K562 (cell line): ENCODE results near the gene CELSR1. TPM values are rescaled to one million over a fixed set of nuclear protein-coding genes. Genes with fewer than 3 reads are reported as not detected.

Source experiments
- ATAC-seq: fragments of 200-7000 bp; cut with Tn5 transposase; 3 replicates; pipeline ENCODE4 v1.9.1; 2020; ENCODE audit warnings: moderate library complexity
- BruUV-seq: library from RNA; stranded (reverse); fragments of 400-500 nt; replicated peaks from 2 replicates; lab custom pipeline; 2021; lab: Mats Ljungman, UMichigan
- CTCF ChIA-PET: fragments of 300-600 bp; formaldehyde crosslinking; extraction: SDS; loops from one replicate; lab custom pipeline; 2021; ENCODE audit warnings: low intra/inter-chr PET ratio; lab: Yijun Ruan, JAX
- POLR2A ChIA-PET: fragments of 300-600, 350-650 bp; sonication (Branson Sonifier 250); formaldehyde crosslinking; extraction: SDS; loops from one replicate; lab custom pipeline; 2021; ENCODE audit warnings: antibody characterized with exemption, inconsistent platforms; lab: Yijun Ruan, JAX
- DNase-seq, 4 experiments: peaks; one replicate each; pipeline versions ENCODE4 v3.0.0 to v3.0.0-alpha.2; 2011 to 2018; ENCODE audit warnings: low spot score in 3 of 4, mixed read lengths in 3 of 4; ENCODE audit errors: extremely low read depth in 1 of 4
- FAIRE-seq: peaks from 2 replicates; lab custom pipeline; 2011; peaks lifted over from hg19 to GRCh38; lab: Jason Lieb, UNC
- H2AFZ ChIP-seq: 2 replicates; pipeline ENCODE4 v1.6.0; 2011; ENCODE audit warnings: low read depth, low read length, control low read depth, inconsistent platforms
- H3K27ac ChIP-seq: fragments of 200-600 bp; 3 replicates; pipeline ENCODE4 v1.8.0; 2011; ENCODE audit warnings: low read depth, mild to moderate bottlenecking, control low read depth, inconsistent platforms, low read length, moderate library complexity, mixed read lengths; ENCODE audit errors: extremely low read depth
- H3K27me3 ChIP-seq, 2 experiments: fragments of 300-600 bp in 1 of 2; 2 replicates in 1 of 2; 3 replicates in 1 of 2; pipeline versions ENCODE4 v1.6.0 to v1.8.0; 2011; ENCODE audit warnings: inconsistent platforms in 2 of 2, low read length in 2 of 2, mild to moderate bottlenecking in 1 of 2, mixed read lengths in 1 of 2, moderate library complexity in 1 of 2; ENCODE audit not compliant: control insufficient read depth in 2 of 2, insufficient read depth in 2 of 2
- H3K36me3 ChIP-seq: fragments of 300-600 bp; 3 replicates; pipeline ENCODE4 v1.8.0; 2011; ENCODE audit warnings: mild to moderate bottlenecking, low read length, inconsistent platforms; ENCODE audit not compliant: control insufficient read depth, insufficient read depth
- H3K4me1 ChIP-seq, 2 experiments: fragments of 200-600 bp in 1 of 2; replicated peaks in 1 of 2; 2 replicates in 1 of 2; 3 replicates in 1 of 2; pipeline versions ENCODE4 v1.5.1 to v1.8.0; 2011; ENCODE audit warnings: inconsistent platforms in 2 of 2, low read length in 2 of 2, mild to moderate bottlenecking in 1 of 2, mixed read lengths in 1 of 2, moderate library complexity in 1 of 2; ENCODE audit not compliant: control insufficient read depth in 2 of 2, insufficient read depth in 2 of 2
- H3K4me2 ChIP-seq: 2 replicates; pipeline ENCODE4 v1.6.1; 2011; ENCODE audit warnings: low read length, control low read depth, inconsistent platforms, mixed read lengths; ENCODE audit not compliant: insufficient read depth
- H3K4me3 ChIP-seq: fragments of 200-600 bp; sonication (generic), shearing (Covaris generic); 2 replicates; pipeline ENCODE4 v1.5.1; 2016; ENCODE audit warnings: control low read depth, inconsistent platforms
- H3K79me2 ChIP-seq: fragments of 200-600 bp; 3 replicates; pipeline ENCODE4 v1.8.0; 2011; ENCODE audit warnings: low read length, inconsistent platforms; ENCODE audit not compliant: control insufficient read depth, insufficient read depth
- H3K9ac ChIP-seq, 2 experiments: 2 replicates each; pipeline versions ENCODE4 v1.6.0 to v1.6.1; 2011; ENCODE audit warnings: low read depth in 2 of 2, low read length in 2 of 2, control low read depth in 1 of 2, inconsistent platforms in 1 of 2, mild to moderate bottlenecking in 1 of 2, mixed read lengths in 1 of 2; ENCODE audit not compliant: insufficient read depth in 1 of 2
- H3K9me1 ChIP-seq: one replicate; pipeline ENCODE4 v1.6.0; 2011; ENCODE audit warnings: inconsistent platforms, mild to moderate bottlenecking, low read length, moderate library complexity; ENCODE audit not compliant: control insufficient read depth, insufficient read depth
- H3K9me3 ChIP-seq: replicated peaks from 2 replicates; pipeline ENCODE4 v1.5.1; 2011; ENCODE audit warnings: low read depth, low read length, inconsistent platforms; ENCODE audit not compliant: control insufficient read depth, insufficient read depth
- H4K20me1 ChIP-seq: replicated peaks from 2 replicates; pipeline ENCODE4 v1.6.1; 2011; ENCODE audit warnings: low read length, inconsistent platforms, mixed read lengths; ENCODE audit not compliant: control insufficient read depth, insufficient read depth
- CEBPB ChIP-seq: fragments of 450-650 bp; IDR thresholded peaks from 2 replicates; pipeline ENCODE4 v1.6.1; 2016; ENCODE audit warnings: missing genetic modification characterization, missing compliant biosample characterization
- CHD4 ChIP-seq: fragments of 200-600 bp; sonication (generic); IDR thresholded peaks from 3 replicates; pipeline ENCODE4 v1.6.1; 2012; ENCODE audit warnings: low read depth, mild to moderate bottlenecking, mixed read lengths, low read length, inconsistent platforms; ENCODE audit not compliant: insufficient read depth, insufficient replicate concordance, poor library complexity, severe bottlenecking
- CXXC5 ChIP-seq: fragments of 250-450 bp; sonication (Bioruptor Pico); IDR thresholded peaks from 2 replicates; pipeline ENCODE4 v1.8.0; 2022; ENCODE audit warnings: inconsistent platforms, mild to moderate bottlenecking, moderate library complexity
- DDX20 ChIP-seq: fragments of 450-650 bp; IDR thresholded peaks from 2 replicates; pipeline ENCODE4 v1.6.1; 2016; ENCODE audit warnings: missing genetic modification characterization, low read depth, mild to moderate bottlenecking, missing compliant biosample characterization, moderate library complexity
- GATAD2B ChIP-seq: fragments of 450-650 bp; IDR thresholded peaks from 2 replicates; pipeline ENCODE4 v1.6.1; 2017; ENCODE audit warnings: mild to moderate bottlenecking, borderline replicate concordance
- HDAC3 ChIP-seq: fragments of 450-650 bp; IDR thresholded peaks from 2 replicates; pipeline ENCODE4 v1.6.1; 2018; ENCODE audit warnings: borderline replicate concordance, mild to moderate bottlenecking, moderate library complexity; ENCODE audit not compliant: partially characterized antibody
- MEF2D ChIP-seq: conservative IDR thresholded peaks from 2 replicates; pipeline ENCODE4 v1.6.1; 2016; ENCODE audit warnings: low read depth, missing genetic modification characterization, missing compliant biosample characterization
- NELFE ChIP-seq: IDR thresholded peaks from 2 replicates; pipeline ENCODE4 v1.6.1; 2011; ENCODE audit warnings: mild to moderate bottlenecking; ENCODE audit not compliant: insufficient read depth, insufficient read length
- NFE2 ChIP-seq: IDR thresholded peaks from 2 replicates; pipeline ENCODE4 v1.6.1; 2014; ENCODE audit warnings: antibody characterized with exemption, low read depth
- NR4A1 ChIP-seq, 2 experiments: fragments of 250-450 bp in 1 of 2; fragments of 450-650 bp in 1 of 2; sonication (Bioruptor Pico) in 1 of 2; IDR thresholded peaks; 2 replicates each; pipeline versions ENCODE4 v1.4.0 to v1.6.1; 2016 to 2020; ENCODE audit warnings: mild to moderate bottlenecking in 2 of 2, missing compliant biosample characterization in 1 of 2, missing genetic modification characterization in 1 of 2, moderate library complexity in 1 of 2
- PHB ChIP-seq: fragments of 250-450 bp; sonication (Bioruptor Pico); IDR thresholded peaks from 2 replicates; pipeline ENCODE4 v1.5.0; 2021
- POLR2AphosphoS2 ChIP-seq: IDR thresholded peaks from 2 replicates; pipeline ENCODE4 v1.6.1; 2012; ENCODE audit warnings: low read length, improper control_type of control experiment
- PTRF ChIP-seq: fragments of 450-650 bp; IDR thresholded peaks from 2 replicates; pipeline ENCODE4 v1.6.1; 2016; ENCODE audit warnings: mild to moderate bottlenecking, missing genetic modification characterization, missing compliant biosample characterization
- SMAD1 ChIP-seq: fragments of 150-350 bp; IDR thresholded peaks from 2 replicates; pipeline ENCODE4 v1.6.1; 2014; ENCODE audit warnings: low read length, low read depth; ENCODE audit not compliant: partially characterized antibody
- TCF7L2 ChIP-seq: fragments of 150-350 bp; IDR thresholded peaks from 2 replicates; pipeline ENCODE4 v1.6.1; 2016; ENCODE audit warnings: low read depth, mild to moderate bottlenecking, low read length, moderate library complexity
- TCFL5 ChIP-seq: fragments of 250-450 bp; sonication (Bioruptor Pico); conservative IDR thresholded peaks from 2 replicates; pipeline ENCODE4 v1.6.1; 2021; ENCODE audit warnings: mild to moderate bottlenecking, moderate library complexity, matching md5 sums
- ZNF699 ChIP-seq: fragments of 250-450 bp; sonication (Bioruptor Pico); IDR thresholded peaks from 2 replicates; pipeline ENCODE4 v1.8.0; 2021; ENCODE audit warnings: mild to moderate bottlenecking, moderate library complexity; ENCODE audit not compliant: insufficient replicate concordance
- ZNF77 ChIP-seq: fragments of 250-450 bp; sonication (Bioruptor Pico); IDR thresholded peaks from 2 replicates; pipeline ENCODE4 v1.5.0; 2020
- WGBS: fragments of 100-300 bp; shearing (Covaris generic); methylation state at CpG from one replicate; pipeline ENCODE4 v1.1.6; 2016; ENCODE audit warnings: low coverage, mixed read lengths; ENCODE audit not compliant: insufficient coverage; ENCODE audit errors: missing lambda C conversion rate; 5-methylcytosine and 5-hydroxymethylcytosine counted together
- in situ Hi-C: fragments of 300-500 bp; cut with MboI; formaldehyde crosslinking; loops from 4 replicates; pipeline ENCODE4 v1.15.0; 2018; ENCODE audit warnings: inconsistent platforms, mixed read lengths
- intact Hi-C: fragments of 100-400 bp; cut with micrococcal nuclease; formaldehyde crosslinking; loops from 2 replicates; pipeline ENCODE4 v1.14.2; 2022
- polyA plus RNA-seq, 8 experiments: library from polyadenylated mRNA; depleted of rRNA in 4 of 8; stranded (reverse) in 5 of 8; unstranded in 3 of 8; fragments of >200 nt; fragmentation: Nextera tagmentation in 2 of 8; fragmentation: Illumina TruSeq in 1 of 8; extraction: Ambion mirVana in 2 of 8; extraction: Trizol in 1 of 8; gene quantifications; 2 replicates each; pipeline versions ENCODE4 v1.2.1 to v1.2.3, GENCODE V29; 2011 to 2014; ENCODE audit warnings: inconsistent platforms in 1 of 8, missing spikeins in 1 of 8
- total RNA-seq, 7 experiments: library from RNA; depleted of rRNA in 6 of 7; stranded (reverse); fragments of >200 nt in 6 of 7; fragmentation: Illumina TruSeq in 2 of 7; extraction: Trizol in 2 of 7; gene quantifications; 2 replicates each; pipeline versions ENCODE4 v1.2.1 to v1.2.3, GENCODE V29; 2011 to 2021; ENCODE audit warnings: low replicate concordance in 1 of 7
- TF ChIP-seq, protein P1 (sequence below): fragments of 250-450 bp; sonication (Bioruptor Pico); IDR thresholded peaks from 2 replicates; pipeline ENCODE4 v1.8.0; 2021; ENCODE audit warnings: moderate library complexity, mild to moderate bottlenecking, inconsistent platforms
- TF ChIP-seq, protein P2 (sequence below), 2 experiments: fragments of 200-800 bp in 1 of 2; sonication (Bioruptor generic) in 1 of 2; sonication (generic) in 1 of 2; formaldehyde crosslinking in 1 of 2; IDR thresholded peaks in 1 of 2; conservative IDR thresholded peaks in 1 of 2; 2 replicates each; pipeline versions ENCODE4 v1.5.0 to v1.6.1; 2016 to 2020; ENCODE audit warnings: missing compliant biosample characterization in 1 of 2, missing genetic modification characterization in 1 of 2, missing genetic modification reagents in 1 of 2

Gene CELSR1
- total and polyA plus RNA-seq, 9 of the 15 experiments (the other 6 are each of a cell fraction or from before 2014, with no cell fraction given), result under 0.01 to 0.09 TPM; not detected in 7

GRCh38 chr22:46460857-46461256 lies 76.6 kb downstream of the CELSR1 start:
- FAIRE-seq (no peak), DNase-seq (no peak), ATAC-seq (no peak)
- ChIA-PET CTCF (no interaction called here), POLR2A (interaction anchor here (0.6 kb wide), 1 partner anchor 26 kb away, joined by 3 read pairs; no protein-coding TSS in a partner anchor)
- TF ChIP-seq, protein P1, sequence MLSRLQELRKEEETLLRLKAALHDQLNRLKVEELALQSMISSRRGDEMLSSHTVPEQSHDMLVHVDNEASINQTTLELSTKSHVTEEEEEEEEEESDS (CRISPR knock-in tag), result no peak
- TF ChIP-seq, protein P2, sequence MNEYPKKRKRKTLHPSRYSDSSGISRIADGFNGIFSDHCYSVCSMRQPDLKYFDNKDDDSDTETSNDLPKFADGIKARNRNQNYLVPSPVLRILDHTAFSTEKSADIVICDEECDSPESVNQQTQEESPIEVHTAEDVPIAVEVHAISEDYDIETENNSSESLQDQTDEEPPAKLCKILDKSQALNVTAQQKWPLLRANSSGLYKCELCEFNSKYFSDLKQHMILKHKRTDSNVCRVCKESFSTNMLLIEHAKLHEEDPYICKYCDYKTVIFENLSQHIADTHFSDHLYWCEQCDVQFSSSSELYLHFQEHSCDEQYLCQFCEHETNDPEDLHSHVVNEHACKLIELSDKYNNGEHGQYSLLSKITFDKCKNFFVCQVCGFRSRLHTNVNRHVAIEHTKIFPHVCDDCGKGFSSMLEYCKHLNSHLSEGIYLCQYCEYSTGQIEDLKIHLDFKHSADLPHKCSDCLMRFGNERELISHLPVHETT (CRISPR knock-in tag; conservative IDR thresholded peaks at IDR 0.05 in 1 of 2, IDR thresholded peaks at IDR 0.05 in 1 of 2), result no peak
- TF ChIP-seq MEF2D (no peak), HDAC3 (no peak), ZNF699 (CRISPR knock-in tag) (no peak), ZNF77 (CRISPR knock-in tag) (no peak), SMAD1 (no peak), NELFE (no peak), NR4A1 (CRISPR knock-in tag; IDR thresholded peaks at IDR 0.05) (no peak), NR4A1 (tag; IDR thresholded peaks at IDR 0.05) (no peak), PHB (no peak), CEBPB (tag) (no peak), CXXC5 (CRISPR knock-in tag) (no peak), CHD4 (no peak), GATAD2B (no peak), TCF7L2 (no peak), DDX20 (tag) (no peak), PTRF (no peak), NFE2 (no peak), TCFL5 (CRISPR knock-in tag) (no peak), POLR2AphosphoS2 (no peak)
- Histone ChIP-seq H3K79me2 (no peaks in the 10 kb centered on the region), H2AFZ (no peak overlapping the region), H3K9me3 (no peaks in the 10 kb centered on the region), H3K4me2 (no peak overlapping the region), H3K9me1 (no peaks in the 10 kb centered on the region), H3K4me3 (no peak overlapping the region), H3K9ac (no peak overlapping the region), H3K27me3 (peaks cover 21 to 61% of the 10 kb centered on the region in 2 experiments; a peak in 4 of 5 replicates), H4K20me1 (no peaks in the 10 kb centered on the region), H3K36me3 (no peaks in the 10 kb centered on the region), H3K4me1 (peaks cover 2 to 25% of the 10 kb centered on the region in 2 experiments; a peak in 4 of 5 replicates), H3K27ac (no peak overlapping the region)
- intact Hi-C loops, result no loop called here
- 4% methylated on average over 8 of the region's 12 CpGs for WGBS
- in situ Hi-C loops, result no loop called here
- no TSS peak for BruUV-seq
